HepG2 (cell line): Measurements from ENCODE around the gene HBM. TPM values are rescaled to one million over a fixed set of nuclear protein-coding genes. Genes with fewer than 3 reads are reported as not detected.
"Not testable (repeated sequence)": the region's sequence is repeated elsewhere in the genome, so short reads cannot be mapped to it uniquely, and the experiment has no call there.

Experiments
- ATAC-seq: fragments of 200-7000 bp; cut with Tn5 transposase; 3 replicates; pipeline ENCODE4 v1.9.1; 2020; ENCODE audit warnings: mild to moderate bottlenecking, moderate library complexity
- BruUV-seq: library from RNA; stranded (reverse); fragments of 400-500 nt; replicated peaks from 2 replicates; lab custom pipeline; 2021; lab: Mats Ljungman, UMichigan
- CTCF ChIA-PET: fragments of 300-600 bp; formaldehyde crosslinking; extraction: SDS; loops from one replicate; lab custom pipeline; 2021; ENCODE audit warnings: low total read pairs, inconsistent platforms, low intra/inter-chr PET ratio; lab: Yijun Ruan, JAX
- POLR2A ChIA-PET: fragments of 350-600 bp; sonication (Branson Sonifier 250); formaldehyde crosslinking; loops from one replicate; lab custom pipeline; 2020; ENCODE audit warnings: antibody characterized with exemption, inconsistent platforms; lab: Yijun Ruan, JAX
- DNase-seq: peaks from one replicate; pipeline ENCODE4 v3.0.0-alpha.2; 2015; ENCODE audit warnings: low spot score
- FAIRE-seq: peaks from 3 replicates; lab custom pipeline; 2011; peaks lifted over from hg19 to GRCh38; lab: Jason Lieb, UNC
- H2AFZ ChIP-seq: one replicate; pipeline ENCODE4 v1.6.1; 2011; ENCODE audit warnings: low read length, inconsistent platforms
- H3K27ac ChIP-seq: fragments of 300-600 bp; 3 replicates; pipeline ENCODE4 v1.8.0; 2011; ENCODE audit warnings: mixed run types, mild to moderate bottlenecking, mixed read lengths, low read length, inconsistent platforms; ENCODE audit not compliant: insufficient read depth; ENCODE audit errors: extremely low read length
- H3K27me3 ChIP-seq, 2 experiments: fragments of 200-600 bp in 1 of 2; 2 replicates in 1 of 2; 3 replicates in 1 of 2; pipeline versions ENCODE4 v1.6.0 to v1.8.0; 2011; ENCODE audit warnings: low read length in 2 of 2, mild to moderate bottlenecking in 2 of 2, moderate library complexity in 2 of 2, inconsistent platforms in 1 of 2; ENCODE audit not compliant: insufficient read depth in 2 of 2, control insufficient read depth in 1 of 2
- H3K36me3 ChIP-seq, 2 experiments: fragments of 200-600 bp in 1 of 2; replicated peaks in 1 of 2; 2 replicates in 1 of 2; 3 replicates in 1 of 2; pipeline versions ENCODE4 v1.5.1 to v1.8.0; 2011; ENCODE audit warnings: low read length in 2 of 2, inconsistent platforms in 1 of 2; ENCODE audit not compliant: insufficient read depth in 2 of 2, control insufficient read depth in 1 of 2
- H3K4me1 ChIP-seq: 2 replicates; pipeline ENCODE4 v1.5.1; 2012; ENCODE audit warnings: low read length, inconsistent platforms; ENCODE audit not compliant: insufficient read depth
- H3K4me2 ChIP-seq: 2 replicates; pipeline ENCODE4 v1.6.0; 2011; ENCODE audit warnings: low read depth, low read length, inconsistent platforms
- H3K4me3 ChIP-seq, 3 experiments: fragments of 200-600 bp in 1 of 3; sonication (generic), shearing (Covaris generic) in 1 of 3; replicated peaks in 1 of 3; 2 replicates each; pipeline ENCODE4 v1.5.1; 2011 to 2016; ENCODE audit warnings: low read length in 3 of 3, inconsistent platforms in 2 of 3, low read depth in 2 of 3, mild to moderate bottlenecking in 2 of 3, control low read depth in 1 of 3, mixed read lengths in 1 of 3; ENCODE audit not compliant: insufficient read depth in 1 of 3
- H3K79me2 ChIP-seq: one replicate; pipeline ENCODE4 v1.6.1; 2011; ENCODE audit warnings: low read length, inconsistent platforms; ENCODE audit not compliant: insufficient read depth
- H3K9ac ChIP-seq: 2 replicates; pipeline ENCODE4 v1.6.0; 2011; ENCODE audit warnings: mild to moderate bottlenecking, low read depth, low read length, inconsistent platforms; ENCODE audit not compliant: insufficient read depth
- H3K9me3 ChIP-seq: 2 replicates; pipeline ENCODE4 v1.5.1; 2012; ENCODE audit warnings: mild to moderate bottlenecking, low read length
- H4K20me1 ChIP-seq: 2 replicates; pipeline ENCODE4 v1.6.0; 2011; ENCODE audit warnings: inconsistent platforms, mild to moderate bottlenecking, low read length, moderate library complexity; ENCODE audit not compliant: insufficient read depth
- CBFB ChIP-seq: sonication (generic); formaldehyde crosslinking; IDR thresholded peaks from 2 replicates; pipeline ENCODE4 v1.4.0; 2020; ENCODE audit warnings: missing genetic modification reagents
- HNRNPLL ChIP-seq: fragments of 200-400 bp; formaldehyde crosslinking; IDR thresholded peaks from 2 replicates; pipeline ENCODE4 v1.6.1; 2017; ENCODE audit warnings: mild to moderate bottlenecking, low read depth, low read length; ENCODE audit not compliant: poor library complexity, severe bottlenecking
- NR2F2 ChIP-seq: IDR thresholded peaks from 2 replicates; pipeline ENCODE4 v1.6.1; 2012; ENCODE audit warnings: low read depth, inconsistent platforms, borderline replicate concordance
- POGZ ChIP-seq: sonication (generic); formaldehyde crosslinking; IDR thresholded peaks from 2 replicates; pipeline ENCODE4 v1.4.0; 2020; ENCODE audit warnings: mild to moderate bottlenecking, missing genetic modification reagents
- POLR2AphosphoS2 ChIP-seq: IDR thresholded peaks from 2 replicates; pipeline ENCODE4 v1.6.1; 2011; ENCODE audit warnings: low read depth, low read length, improper control_type of control experiment
- RAD51 ChIP-seq: fragments of 450-650 bp; IDR thresholded peaks from 2 replicates; pipeline ENCODE4 v1.6.1; 2016; ENCODE audit warnings: borderline replicate concordance
- SNAPC2 ChIP-seq: sonication (generic); formaldehyde crosslinking; IDR thresholded peaks from 2 replicates; pipeline ENCODE4 v1.8.1; 2022; ENCODE audit warnings: mild to moderate bottlenecking, missing genetic modification reagents
- TCF12 ChIP-seq, 2 experiments: fragments of 450-650 bp in 1 of 2; sonication (generic) in 1 of 2; formaldehyde crosslinking in 1 of 2; IDR thresholded peaks; 2 replicates each; pipeline versions ENCODE4 v1.6.1 to v1.8.0; 2017 to 2022; ENCODE audit warnings: antibody characterized with exemption in 1 of 2, mild to moderate bottlenecking in 1 of 2, missing genetic modification reagents in 1 of 2, moderate library complexity in 1 of 2
- XBP1 ChIP-seq: sonication (generic); formaldehyde crosslinking; IDR thresholded peaks from 2 replicates; pipeline ENCODE4 v1.5.0; 2020; ENCODE audit warnings: missing genetic modification reagents
- ZNF17 ChIP-seq: sonication (generic); formaldehyde crosslinking; IDR thresholded peaks from 2 replicates; pipeline ENCODE4 v1.5.0; 2020; ENCODE audit warnings: mild to moderate bottlenecking, missing genetic modification reagents
- ZNF207 ChIP-seq: fragments of 450-650 bp; IDR thresholded peaks from 2 replicates; pipeline ENCODE4 v1.6.1; 2016; ENCODE audit warnings: antibody characterized with exemption, borderline replicate concordance
- ZNF317 ChIP-seq: sonication (generic); formaldehyde crosslinking; IDR thresholded peaks from 2 replicates; pipeline ENCODE4 v1.5.0; 2020; ENCODE audit warnings: mild to moderate bottlenecking, missing genetic modification reagents
- WGBS: methylation state at CpG from one replicate; pipeline ENCODE4 v1.1.6; 2017; ENCODE audit warnings: low lambda C conversion rate; 5-methylcytosine and 5-hydroxymethylcytosine counted together
- in situ Hi-C: cut with HindIII; loops from 2 replicates; pipeline ENCODE4 v1.10.0; 2017; ENCODE audit warnings: low pct_unique_long_range_greater_than_20kb; ENCODE audit not compliant: extremely low pct_ligation_motif_present
- intact Hi-C: fragments of 100-400 bp; cut with micrococcal nuclease; formaldehyde crosslinking; loops from one replicate; pipeline ENCODE4 v1.10.0; 2022; ENCODE audit not compliant: unreplicated experiment
- polyA plus RNA-seq, 8 experiments: library from polyadenylated mRNA; depleted of rRNA in 3 of 8; stranded (reverse) in 7 of 8; unstranded in 1 of 8; fragments of >200 nt; fragmentation: Illumina TruSeq in 4 of 8; extraction: Trizol in 4 of 8; gene quantifications; 2 replicates each; pipeline versions ENCODE4 v1.2.1 to v1.2.3, GENCODE V29; 2011 to 2016; ENCODE audit warnings: low read depth in 4 of 8, missing spikeins in 1 of 8, mixed read lengths in 1 of 8; ENCODE audit not compliant: insufficient read depth in 1 of 8
- total RNA-seq, 5 experiments: library from RNA; depleted of rRNA; stranded (reverse); fragments of >200 nt; fragmentation: Illumina TruSeq; extraction: Trizol; gene quantifications; 2 replicates each; pipeline ENCODE4 v1.2.3, GENCODE V29; 2016; ENCODE audit warnings: low read depth in 1 of 5
- TF ChIP-seq, protein P1 (sequence below): IDR thresholded peaks from 2 replicates; pipeline ENCODE4 v1.6.1; 2016; ENCODE audit warnings: low read depth, borderline replicate concordance
- TF ChIP-seq, protein P2 (sequence below): sonication (generic); formaldehyde crosslinking; IDR thresholded peaks from 2 replicates; pipeline ENCODE4 v1.5.0; 2020; ENCODE audit warnings: missing genetic modification reagents

Gene HBM
- total and polyA plus RNA-seq, 2 of the 13 experiments (the other 11 are each of a cell fraction or from before 2014, with no cell fraction given): not detected

DNA sequence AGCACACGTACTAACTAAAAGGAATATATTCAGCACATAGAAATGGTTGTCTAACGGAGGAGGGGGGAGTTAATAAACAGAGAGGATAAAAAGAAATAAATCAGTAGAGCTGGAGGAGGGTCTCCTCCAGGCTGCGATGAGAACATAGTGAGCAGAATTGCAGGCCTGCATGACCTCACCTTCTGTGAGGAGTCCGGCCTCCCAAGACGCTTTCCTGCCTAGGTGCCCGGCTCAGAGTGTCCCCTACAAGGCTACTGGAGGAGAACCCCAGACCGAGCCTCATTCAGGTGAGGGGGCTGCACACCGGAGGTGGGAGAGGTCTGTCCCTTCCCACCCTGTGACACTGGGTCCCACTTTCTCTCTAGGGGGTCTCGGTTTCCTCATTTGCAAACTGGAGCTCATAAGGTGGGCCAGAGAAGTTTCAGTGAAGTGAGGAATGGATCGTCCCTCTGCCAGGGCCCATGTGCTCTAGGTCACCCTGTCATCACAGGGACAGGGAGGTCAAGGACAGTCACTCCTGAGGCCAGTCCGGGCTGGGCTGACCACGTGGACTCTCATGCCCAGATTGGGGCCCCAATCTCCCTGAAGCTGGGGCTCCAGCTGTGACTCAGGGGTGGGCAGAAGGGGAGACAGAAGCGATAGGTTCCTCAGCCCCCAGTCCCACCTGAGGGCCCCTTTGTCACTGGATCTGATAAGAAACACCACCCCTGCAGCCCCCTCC, 3.3 kb upstream of the HBM start (continued):
- TF ChIP-seq RAD51: no peak
- no peak for TF ChIP-seq ZNF207
- no peak for TF ChIP-seq POGZ (CRISPR knock-in tag)
- no peak for TF ChIP-seq SNAPC2 (CRISPR knock-in tag)
- TF ChIP-seq, protein P1, sequence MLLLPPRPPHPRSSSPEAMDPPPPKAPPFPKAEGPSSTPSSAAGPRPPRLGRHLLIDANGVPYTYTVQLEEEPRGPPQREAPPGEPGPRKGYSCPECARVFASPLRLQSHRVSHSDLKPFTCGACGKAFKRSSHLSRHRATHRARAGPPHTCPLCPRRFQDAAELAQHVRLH (CRISPR knock-in tag): no peak
- TF ChIP-seq NR2F2: peak; percentile 73
- TF ChIP-seq ZNF317 (CRISPR knock-in tag): no peak
- no peak for TF ChIP-seq XBP1
- TF ChIP-seq, protein P2, sequence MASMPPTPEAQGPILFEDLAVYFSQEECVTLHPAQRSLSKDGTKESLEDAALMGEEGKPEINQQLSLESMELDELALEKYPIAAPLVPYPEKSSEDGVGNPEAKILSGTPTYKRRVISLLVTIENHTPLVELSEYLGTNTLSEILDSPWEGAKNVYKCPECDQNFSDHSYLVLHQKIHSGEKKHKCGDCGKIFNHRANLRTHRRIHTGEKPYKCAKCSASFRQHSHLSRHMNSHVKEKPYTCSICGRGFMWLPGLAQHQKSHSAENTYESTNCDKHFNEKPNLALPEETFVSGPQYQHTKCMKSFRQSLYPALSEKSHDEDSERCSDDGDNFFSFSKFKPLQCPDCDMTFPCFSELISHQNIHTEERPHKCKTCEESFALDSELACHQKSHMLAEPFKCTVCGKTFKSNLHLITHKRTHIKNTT (CRISPR knock-in tag): no peak
- TF ChIP-seq ZNF17 (CRISPR knock-in tag): no peak
- no peak for TF ChIP-seq HNRNPLL
- no peak for TF ChIP-seq POLR2AphosphoS2
- TF ChIP-seq TCF12 (IDR thresholded peaks at IDR 0.05): no peak
- no peak for TF ChIP-seq TCF12 (CRISPR knock-in tag; IDR thresholded peaks at IDR 0.05)
- no peak for TF ChIP-seq CBFB

DNA sequence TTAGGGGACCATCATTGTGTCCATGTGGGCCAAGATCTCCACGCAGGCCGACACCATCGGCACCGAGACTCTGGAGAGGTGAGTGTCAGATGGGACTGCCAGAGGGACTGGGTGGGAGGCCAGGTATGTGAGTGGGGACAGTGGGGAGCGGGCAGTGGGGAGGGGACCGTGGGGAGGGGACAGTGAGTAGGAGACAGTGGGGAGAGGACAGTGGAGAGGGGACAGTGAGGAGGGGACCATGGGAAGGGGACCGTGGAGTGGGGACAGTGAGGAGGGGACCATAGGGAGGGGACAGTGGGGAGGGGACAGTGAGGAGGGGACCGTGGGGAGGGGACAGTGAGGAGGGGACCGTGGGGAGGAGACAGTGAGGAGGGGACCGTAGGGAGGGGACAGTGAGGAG, 2.6 kb upstream of the HBM start:
- H3K27ac ChIP-seq, ATAC-seq, FAIRE-seq, POLR2A ChIA-PET, H3K79me2 ChIP-seq, H3K4me2 ChIP-seq, intact Hi-C loops, in situ Hi-C loops, H4K20me1 ChIP-seq, DNase-seq, H3K4me3 ChIP-seq, CTCF ChIA-PET, H2AFZ ChIP-seq, BruUV-seq, H3K36me3 ChIP-seq, H3K9me3 ChIP-seq, H3K9ac ChIP-seq: not testable (repeated sequence)
- 56% methylated on average over 10 of the region's 10 CpGs for WGBS
- peaks cover 22 to 64% of the 10 kb centered on the region in 2 experiments for H3K27me3 ChIP-seq
- H3K4me1 ChIP-seq: peaks cover 38% of the 10 kb centered on the region
